ENCODE data around the gene UCN2. TPM values are rescaled to one million over a fixed set of nuclear protein-coding genes. Genes with fewer than 3 reads are reported as not detected.

UCN2 gene
- total RNA-seq, 1 donor from 2014 or later: not detected

GRCh38 chr3:48587686-48588085 lies 24.1 kb upstream of the UCN2 start:
- intact Hi-C loops (cut with DNase I): no loop called here
- Histone ChIP-seq H3K9me3 (no peaks in the 10 kb centered on the region), H3K4me3 (no peak overlapping the region), H3K27me3 (no peaks in the 10 kb centered on the region), H3K36me3 (no peaks in the 10 kb centered on the region), H3K4me1 (no peaks in the 10 kb centered on the region), H3K27ac (no peak overlapping the region)
- no peak for TF ChIP-seq CTCF (IDR thresholded peaks at IDR 0.05)
- DNase-seq (ENCODE audit: low spot score in 2 of 2): no peak

DNA sequence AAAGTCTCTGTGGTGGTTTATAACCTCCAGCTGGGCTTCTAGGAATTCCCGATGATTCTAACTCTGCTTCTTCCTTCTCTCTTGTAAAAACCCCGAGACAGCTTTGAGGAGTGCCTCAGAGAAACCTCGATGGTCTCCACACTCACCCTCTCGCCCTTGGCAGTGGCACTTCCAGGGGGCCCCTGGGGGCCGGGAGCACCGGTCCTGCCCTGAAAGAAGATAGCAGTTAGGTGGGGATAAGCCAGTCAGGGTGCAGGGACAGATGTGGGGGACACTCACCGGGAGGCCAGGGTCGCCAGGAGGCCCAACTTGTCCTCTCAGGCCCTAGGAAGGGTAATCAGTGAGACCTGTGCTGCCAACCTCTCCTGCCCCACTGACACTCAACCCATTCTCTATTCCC lies 21.8 kb upstream of the UCN2 start:
- intact Hi-C loops (cut with DNase I): no loop called here
- H3K4me3 ChIP-seq: no peak overlapping the region
- H3K36me3 ChIP-seq: no peaks in the 10 kb centered on the region
- H3K4me1 ChIP-seq: no peaks in the 10 kb centered on the region
- no peaks in the 10 kb centered on the region for H3K27me3 ChIP-seq
- DNase-seq (ENCODE audit: low spot score in 2 of 2): no peak
- no peaks in the 10 kb centered on the region for H3K9me3 ChIP-seq
- H3K27ac ChIP-seq: no peak overlapping the region
- no peak for TF ChIP-seq CTCF (IDR thresholded peaks at IDR 0.05)

DNA sequence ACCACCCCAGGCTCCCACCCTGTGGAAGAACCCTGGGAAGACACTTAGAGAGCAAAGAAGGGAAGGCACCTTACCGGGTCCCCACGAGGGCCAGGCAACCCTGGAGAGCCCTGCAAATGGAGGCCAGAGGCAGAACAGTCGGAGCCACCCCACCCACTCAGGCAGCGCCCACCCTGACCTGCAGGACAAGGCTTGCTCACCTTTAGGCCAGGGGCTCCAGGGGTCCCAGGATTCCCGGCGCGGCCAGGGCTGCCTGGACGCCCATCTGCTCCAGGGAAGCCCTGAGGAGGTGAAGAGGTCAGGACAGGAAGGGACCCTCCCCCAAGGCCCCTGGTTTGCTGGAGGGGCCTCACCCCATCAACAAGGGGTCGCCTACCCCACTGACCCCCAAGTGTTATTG lies 21.3 kb upstream of the UCN2 start:
- Histone ChIP-seq H3K4me3 (no peak overlapping the region), H3K4me1 (no peaks in the 10 kb centered on the region), H3K27me3 (no peaks in the 10 kb centered on the region), H3K27ac (no peak overlapping the region), H3K9me3 (no peaks in the 10 kb centered on the region), H3K36me3 (no peaks in the 10 kb centered on the region)
- intact Hi-C loops (cut with DNase I): no loop called here
- no peak for TF ChIP-seq CTCF (IDR thresholded peaks at IDR 0.05)
- DNase-seq (ENCODE audit: low spot score in 2 of 2): no peak

GRCh38 chr3:48581621-48582481 lies 18.3 kb upstream of the UCN2 start:
- Histone ChIP-seq H3K27ac (no peak overlapping the region), H3K4me1 (no peaks in the 10 kb centered on the region), H3K36me3 (peaks cover 0 to 3% of the 10 kb centered on the region in 2 donors), H3K4me3 (no peak overlapping the region), H3K9me3 (no peaks in the 10 kb centered on the region), H3K27me3 (no peaks in the 10 kb centered on the region)
- no peak for TF ChIP-seq CTCF (IDR thresholded peaks at IDR 0.05)
- intact Hi-C loops (cut with DNase I): no loop called here
- no peak for DNase-seq (ENCODE audit: low spot score in 2 of 2)

DNA sequence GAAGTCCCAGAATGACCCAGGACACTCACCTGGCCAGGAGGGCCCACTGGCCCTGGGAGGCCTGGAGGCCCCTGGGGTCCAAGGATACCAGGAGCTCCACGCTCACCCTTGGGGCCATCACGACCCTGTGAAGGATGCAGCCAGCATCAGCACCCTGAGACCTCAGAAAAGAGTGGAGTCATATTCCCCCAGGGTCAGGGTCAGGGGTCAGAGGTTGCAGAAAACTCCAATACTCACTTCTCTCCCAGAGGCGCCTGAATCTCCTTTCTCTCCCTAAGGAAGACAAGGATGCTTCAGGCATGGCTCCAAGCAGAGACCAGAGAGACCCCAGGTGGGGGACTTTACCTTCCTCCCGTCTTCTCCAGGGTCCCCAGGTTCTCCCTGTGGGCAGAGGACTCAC lies 13.1 kb upstream of the UCN2 start:
- no peaks in the 10 kb centered on the region for H3K4me1 ChIP-seq
- no peaks in the 10 kb centered on the region for H3K9me3 ChIP-seq
- intact Hi-C loops (cut with DNase I): no loop called here
- no peak for DNase-seq (ENCODE audit: low spot score in 2 of 2)
- H3K36me3 ChIP-seq: peaks cover 0 to 3% of the 10 kb centered on the region in 2 donors
- no peaks in the 10 kb centered on the region for H3K27me3 ChIP-seq
- H3K4me3 ChIP-seq: no peak overlapping the region
- no peak overlapping the region for H3K27ac ChIP-seq
- TF ChIP-seq CTCF (IDR thresholded peaks at IDR 0.05): no peak
